WERI-Rb-1 (cell line): Measurements from ENCODE around the gene SPATC1L.

ENCODE experiments used
- DNase-seq: peaks from one replicate; pipeline ENCODE4 v3.0.0-alpha.2; 2020
- H3K27ac ChIP-seq: fragments of 250-450 bp; sonication (Bioruptor Pico); 2 replicates; pipeline ENCODE4 v1.5.1; 2020; ENCODE audit warnings: mild to moderate bottlenecking, moderate library complexity
- H3K27me3 ChIP-seq: fragments of 250-450 bp; sonication (Bioruptor Pico); 2 replicates; pipeline ENCODE4 v1.5.1; 2021; ENCODE audit warnings: mild to moderate bottlenecking, low read depth, moderate library complexity; ENCODE audit not compliant: insufficient read depth, severe bottlenecking
- H3K36me3 ChIP-seq: fragments of 250-450 bp; sonication (Bioruptor Pico); 2 replicates; pipeline ENCODE4 v1.5.1; 2020; ENCODE audit warnings: mild to moderate bottlenecking, moderate library complexity
- H3K4me3 ChIP-seq: 2 replicates; pipeline ENCODE4 v1.5.1; 2011; ENCODE audit warnings: low read depth, mild to moderate bottlenecking, control low read depth, low read length
- H3K9me3 ChIP-seq: fragments of 250-450 bp; sonication (Bioruptor Pico); 2 replicates; pipeline ENCODE4 v1.5.1; 2021; ENCODE audit warnings: mild to moderate bottlenecking, moderate library complexity; ENCODE audit not compliant: severe bottlenecking
- CTCF ChIP-seq: IDR thresholded peaks from 2 replicates; pipeline ENCODE4 v1.5.1; 2011; ENCODE audit warnings: low read depth, mild to moderate bottlenecking, control low read depth, inconsistent platforms, low read length

SPATC1L gene

GRCh38 chr21:46115441-46116188 is 68.6 kb downstream of the SPATC1L start:
- no peak overlapping the region for H3K27ac ChIP-seq
- no peaks in the 10 kb centered on the region for H3K27me3 ChIP-seq
- peak; percentile 6 for DNase-seq
- peaks cover 4% of the 10 kb centered on the region for H3K9me3 ChIP-seq
- TF ChIP-seq CTCF, result no peak
- H3K36me3 ChIP-seq, result peaks cover 27% of the 10 kb centered on the region
- H3K4me3 ChIP-seq, result no peak overlapping the region

- no peaks in the 10 kb centered on the region for H3K27me3 ChIP-seq
- H3K27ac ChIP-seq, result no peak overlapping the region
- H3K4me3 ChIP-seq, result no peak overlapping the region
- no peak for TF ChIP-seq CTCF
- DNase-seq, result no peak
- H3K36me3 ChIP-seq, result peaks cover 27% of the 10 kb centered on the region
- H3K9me3 ChIP-seq, result peaks cover 4% of the 10 kb centered on the region
Measured at GRCh38 chr21:46114963-46115362, 69.3 kb downstream of the SPATC1L start.

- H3K36me3 ChIP-seq, result peaks cover 27% of the 10 kb centered on the region
Measured at GRCh38 chr21:46113497-46114176, 70.6 kb downstream of the SPATC1L start.

GRCh38 chr21:46112725-46113215 is 71.5 kb downstream of the SPATC1L start:
- no peak overlapping the region for H3K4me3 ChIP-seq
- DNase-seq, result no peak
- no peaks in the 10 kb centered on the region for H3K27me3 ChIP-seq
- no peak for TF ChIP-seq CTCF
- H3K36me3 ChIP-seq, result peaks cover 27% of the 10 kb centered on the region
- no peak overlapping the region for H3K27ac ChIP-seq
- peaks cover 10% of the 10 kb centered on the region for H3K9me3 ChIP-seq

More at GRCh38 chr21:46113497-46114176, 70.6 kb downstream of the SPATC1L start:
- no peaks in the 10 kb centered on the region for H3K27me3 ChIP-seq
- no peak overlapping the region for H3K4me3 ChIP-seq
- H3K27ac ChIP-seq, result no peak overlapping the region
- peaks cover 4% of the 10 kb centered on the region for H3K9me3 ChIP-seq
- DNase-seq, result no peak
- TF ChIP-seq CTCF, result no peak

GRCh38 chr21:46111857-46112724 is 72.2 kb downstream of the SPATC1L start:
- peaks cover 12% of the 10 kb centered on the region for H3K9me3 ChIP-seq
- no peak overlapping the region for H3K27ac ChIP-seq
- H3K4me3 ChIP-seq, result no peak overlapping the region
- no peak for DNase-seq
- no peak for TF ChIP-seq CTCF
- peaks cover 27% of the 10 kb centered on the region for H3K36me3 ChIP-seq
- no peaks in the 10 kb centered on the region for H3K27me3 ChIP-seq
